ENCODE results near the gene GSK3B. TPM values are rescaled to one million over a fixed set of nuclear protein-coding genes. Genes with fewer than 3 reads are reported as not detected.

Gene GSK3B
- total and polyA plus RNA-seq, 7 donors = 9.1 to 43.2 (median 34.5) TPM

DNA sequence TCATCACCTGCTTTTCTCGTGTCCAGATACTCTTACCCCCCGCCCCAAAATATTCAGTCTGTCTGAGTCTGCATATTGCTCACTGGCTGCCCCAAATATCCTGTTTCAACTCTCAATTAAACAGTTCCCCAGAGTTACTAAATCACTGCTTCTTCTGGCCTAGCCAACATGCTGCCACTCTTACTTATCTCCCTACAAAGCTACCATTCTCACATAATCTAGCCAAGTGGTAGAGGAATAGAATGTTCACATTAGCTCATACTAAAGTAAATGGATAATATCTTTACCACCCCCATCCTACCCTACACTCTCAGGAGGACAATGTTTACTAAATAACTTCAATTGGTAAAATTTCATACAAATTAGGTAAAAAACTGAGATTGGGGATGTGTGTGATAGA, 234.5 kb downstream of the GSK3B start:
- no peak overlapping the region for H3K4me3 ChIP-seq
- TF ChIP-seq, protein P1, sequence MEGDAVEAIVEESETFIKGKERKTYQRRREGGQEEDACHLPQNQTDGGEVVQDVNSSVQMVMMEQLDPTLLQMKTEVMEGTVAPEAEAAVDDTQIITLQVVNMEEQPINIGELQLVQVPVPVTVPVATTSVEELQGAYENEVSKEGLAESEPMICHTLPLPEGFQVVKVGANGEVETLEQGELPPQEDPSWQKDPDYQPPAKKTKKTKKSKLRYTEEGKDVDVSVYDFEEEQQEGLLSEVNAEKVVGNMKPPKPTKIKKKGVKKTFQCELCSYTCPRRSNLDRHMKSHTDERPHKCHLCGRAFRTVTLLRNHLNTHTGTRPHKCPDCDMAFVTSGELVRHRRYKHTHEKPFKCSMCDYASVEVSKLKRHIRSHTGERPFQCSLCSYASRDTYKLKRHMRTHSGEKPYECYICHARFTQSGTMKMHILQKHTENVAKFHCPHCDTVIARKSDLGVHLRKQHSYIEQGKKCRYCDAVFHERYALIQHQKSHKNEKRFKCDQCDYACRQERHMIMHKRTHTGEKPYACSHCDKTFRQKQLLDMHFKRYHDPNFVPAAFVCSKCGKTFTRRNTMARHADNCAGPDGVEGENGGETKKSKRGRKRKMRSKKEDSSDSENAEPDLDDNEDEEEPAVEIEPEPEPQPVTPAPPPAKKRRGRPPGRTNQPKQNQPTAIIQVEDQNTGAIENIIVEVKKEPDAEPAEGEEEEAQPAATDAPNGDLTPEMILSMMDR (IDR thresholded peaks at IDR 0.05) = no peak
- ATAC-seq = no peak
- no peak overlapping the region for H3K27ac ChIP-seq
- DNase-seq = no peak
- 88 to 96% (median 91%) methylated on average over 2 of the region's 2 CpGs for WGBS, 3 donors
- intact Hi-C loops (cut with DNase I) = no loop called here
- no peaks in the 10 kb centered on the region for H3K27me3 ChIP-seq (ENCODE audit: insufficient read depth in 3 of 3, low read length in 2 of 3)
- H3K9me3 ChIP-seq = peaks cover 8% of the 10 kb centered on the region
- H3K4me1 ChIP-seq = peaks cover 3% of the 10 kb centered on the region
- H3K36me3 ChIP-seq (ENCODE audit: insufficient read depth in 1 of 2, low read depth in 1 of 2) = peaks cover 3 to 25% of the 10 kb centered on the region in 2 donors

DNA sequence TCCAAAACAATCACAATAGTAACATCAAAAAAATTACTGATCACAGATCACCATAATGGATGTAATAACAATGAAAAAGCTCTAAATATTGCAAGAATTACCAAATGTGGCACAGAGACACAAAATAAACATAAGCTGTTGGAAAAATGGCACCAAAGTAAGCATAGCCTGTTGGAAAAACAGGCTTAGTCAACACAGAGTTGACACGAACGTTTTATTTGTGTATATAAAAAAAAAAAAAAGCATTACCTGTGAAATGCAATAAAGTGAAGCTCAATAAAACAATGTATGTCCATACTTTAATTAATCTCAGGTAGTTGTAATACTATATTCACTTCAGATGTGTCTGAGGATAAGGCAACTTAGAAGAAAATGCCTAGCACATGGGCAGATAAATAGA, 235.3 kb downstream of the GSK3B start:
- intact Hi-C loops (cut with DNase I) = no loop called here
- peaks cover 3 to 25% of the 10 kb centered on the region in 2 donors for H3K36me3 ChIP-seq (ENCODE audit: insufficient read depth in 1 of 2, low read depth in 1 of 2)
- 94 to 97% (median 97%) methylated on average over 2 of the region's 2 CpGs for WGBS, 3 donors
- H3K4me3 ChIP-seq = no peak overlapping the region
- H3K9me3 ChIP-seq = peaks cover 8% of the 10 kb centered on the region
- no peaks in the 10 kb centered on the region for H3K27me3 ChIP-seq (ENCODE audit: insufficient read depth in 3 of 3, low read length in 2 of 3)
- no peak for DNase-seq
- H3K27ac ChIP-seq = no peak overlapping the region
- TF ChIP-seq, protein P1 (IDR thresholded peaks at IDR 0.05) = no peak
- no peak for ATAC-seq
- peaks cover 3% of the 10 kb centered on the region for H3K4me1 ChIP-seq

DNA sequence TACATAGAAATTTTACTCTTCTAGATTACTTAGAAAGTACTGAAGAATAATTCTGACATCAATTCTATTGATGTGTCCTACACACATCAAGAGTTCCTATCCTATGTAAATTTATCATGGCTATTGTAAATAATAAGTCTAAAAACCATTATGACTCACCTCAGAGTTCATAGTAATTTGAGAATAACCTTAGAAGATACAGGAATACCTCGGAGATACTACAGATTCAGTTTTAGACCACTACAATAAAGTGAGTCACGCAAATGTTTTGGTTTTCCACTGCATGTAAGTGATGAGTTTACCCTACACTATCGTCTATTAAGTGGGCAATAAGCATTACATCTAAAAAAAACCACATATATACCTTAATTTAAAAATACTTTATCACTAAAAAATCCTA, 237.6 kb downstream of the GSK3B start:
- H3K9me3 ChIP-seq = peaks cover 8% of the 10 kb centered on the region
- no peak overlapping the region for H3K4me3 ChIP-seq
- no peak overlapping the region for H3K27ac ChIP-seq
- ATAC-seq = no peak
- intact Hi-C loops (cut with DNase I) = no loop called here
- WGBS, 3 donors = 97 to 98% (median 97%) methylated on average over 3 of the region's 3 CpGs
- TF ChIP-seq, protein P1 (IDR thresholded peaks at IDR 0.05) = no peak
- peaks cover 3 to 12% of the 10 kb centered on the region in 2 donors for H3K36me3 ChIP-seq (ENCODE audit: insufficient read depth in 1 of 2, low read depth in 1 of 2)
- no peak for DNase-seq
- no peaks in the 10 kb centered on the region for H3K27me3 ChIP-seq (ENCODE audit: insufficient read depth in 3 of 3, low read length in 2 of 3)
- peaks cover 8% of the 10 kb centered on the region for H3K4me1 ChIP-seq

DNA sequence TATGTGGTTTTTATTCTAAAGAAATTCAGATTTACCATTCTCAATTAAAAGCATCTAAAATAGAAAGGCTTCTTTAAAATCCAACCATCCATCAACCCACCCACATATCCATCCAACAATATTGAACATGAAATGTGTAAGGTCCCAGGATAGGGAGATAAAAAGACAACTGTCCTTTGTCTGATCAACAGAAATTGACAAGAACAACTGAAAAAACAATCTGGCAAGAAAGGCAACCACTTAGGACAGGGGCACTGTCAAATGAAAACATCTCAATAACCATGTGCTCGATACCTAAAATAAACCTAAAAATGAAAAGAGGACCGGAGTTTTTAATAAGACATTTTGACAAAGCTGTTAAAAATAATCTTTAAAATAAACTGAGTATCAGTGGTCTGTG, 245.1 kb downstream of the GSK3B start:
- H3K27me3 ChIP-seq (ENCODE audit: insufficient read depth in 3 of 3, low read length in 2 of 3) = no peaks in the 10 kb centered on the region
- H3K36me3 ChIP-seq (ENCODE audit: insufficient read depth in 1 of 2, low read depth in 1 of 2) = no peaks in the 10 kb centered on the region
- intact Hi-C loops (cut with DNase I) = no loop called here
- no peak overlapping the region for H3K27ac ChIP-seq
- H3K4me3 ChIP-seq = no peak overlapping the region
- ATAC-seq = no peak
- WGBS, 3 donors = 63 to 78% (median 77%) methylated on average over 2 of the region's 2 CpGs
- peaks cover 5% of the 10 kb centered on the region for H3K4me1 ChIP-seq
- TF ChIP-seq, protein P1 (IDR thresholded peaks at IDR 0.05) = no peak
- H3K9me3 ChIP-seq = no peaks in the 10 kb centered on the region
- DNase-seq = no peak

DNA sequence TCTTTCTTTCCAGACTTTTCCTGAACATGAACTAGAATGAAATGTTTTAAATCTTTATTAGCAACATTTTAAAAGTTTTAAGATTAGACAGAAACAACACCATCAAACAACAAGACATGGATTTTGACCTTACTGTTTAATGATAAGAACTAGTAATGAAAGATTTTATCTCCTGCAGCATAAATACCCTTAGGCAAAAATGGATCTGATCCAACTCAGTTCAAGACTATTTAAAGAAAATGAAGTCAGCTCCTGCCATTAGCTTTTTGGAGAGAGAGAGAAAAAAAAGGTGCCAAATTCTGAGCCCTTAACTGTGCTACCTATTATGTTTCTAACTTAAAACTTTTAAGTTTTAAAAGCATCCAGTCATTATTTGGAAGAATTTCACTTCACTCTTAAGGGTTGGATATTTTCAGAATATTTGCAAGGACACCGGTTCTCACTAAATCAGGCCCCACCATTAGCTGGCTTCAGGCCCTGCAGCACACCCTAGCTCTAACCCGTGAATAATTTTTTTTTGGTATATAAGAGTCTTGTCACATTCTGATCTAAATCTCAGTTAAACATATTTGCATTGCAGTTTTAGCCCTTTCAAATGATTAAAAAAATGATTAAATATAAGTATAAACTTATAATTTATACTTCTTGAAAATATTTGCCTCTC, 252.3 kb downstream of the GSK3B start:
- no peaks in the 10 kb centered on the region for H3K9me3 ChIP-seq
- TF ChIP-seq, protein P1 (IDR thresholded peaks at IDR 0.05) = no peak
- H3K4me1 ChIP-seq = peaks cover 20% of the 10 kb centered on the region
- peak overlapping the region; percentile 39 for H3K27ac ChIP-seq
- DNase-seq (no peak), ATAC-seq (peak in 3 of 4 donors; percentile 39 to 65 (median 54))
- no peaks in the 10 kb centered on the region for H3K27me3 ChIP-seq (ENCODE audit: insufficient read depth in 3 of 3, low read length in 2 of 3)
- no peak overlapping the region for H3K4me3 ChIP-seq
- intact Hi-C loops (cut with DNase I) = no loop called here
- H3K36me3 ChIP-seq (ENCODE audit: insufficient read depth in 1 of 2, low read depth in 1 of 2) = no peaks in the 10 kb centered on the region
- 20 to 53% (median 21%) methylated on average over 2 of the region's 2 CpGs for WGBS, 3 donors
